Colonic mucosa (tissue), 4 donors: Measurements from ENCODE around the gene GMPR2. TPM values are rescaled to one million over a fixed set of nuclear protein-coding genes. Genes with fewer than 3 reads are reported as not detected.

ENCODE experiments used
- DNase-seq: peaks from one replicate; pipeline ENCODE4 v3.0.0-alpha.2; 2020
- H3K27ac ChIP-seq: fragments of 200-600 bp; one replicate; pipeline ENCODE4 v1.8.0; 2021
- H3K27me3 ChIP-seq: fragments of 200-600 bp; one replicate; pipeline ENCODE4 v1.8.0; 2021
- H3K36me3 ChIP-seq: fragments of 200-600 bp; one replicate; pipeline ENCODE4 v1.8.0; 2021
- H3K4me1 ChIP-seq: fragments of 200-600 bp; one replicate; pipeline ENCODE4 v1.8.0; 2021; ENCODE audit warnings: mild to moderate bottlenecking
- H3K4me3 ChIP-seq: fragments of 200-600 bp; one replicate; pipeline ENCODE4 v1.8.0; 2021
- H3K9ac ChIP-seq, 2 donors: one replicate each; pipeline ENCODE4 v1.7.0; 2013; ENCODE audit warnings: control low read depth in 2 of 2, low read depth in 2 of 2, low read length in 2 of 2
- H3K9me3 ChIP-seq: fragments of 200-600 bp; one replicate; pipeline ENCODE4 v1.8.0; 2021
- intact Hi-C: fragments of 100-400 bp; cut with DNase I; formaldehyde crosslinking; loops from one replicate; pipeline ENCODE4 v1.14.1; 2022
- total RNA-seq, 2 donors: library from RNA; stranded (reverse); fragmentation: NEBNext Ultra II Directional in 1 of 2; extraction: Animal tissue kit (Norgen Biotek cat#: 25700) in 1 of 2; gene quantifications; one replicate each; pipeline ENCODE4 v1.2.1, GENCODE V29; 2021
- TF ChIP-seq, protein P1 (sequence below): fragments of 200-600 bp; IDR thresholded peaks from one replicate; pipeline ENCODE4 v1.8.0; 2022; ENCODE audit warnings: antibody characterized with exemption, mild to moderate bottlenecking
- donor health status: healthy.
- donor health status: DM: no; HTN: no; CAD: no.
- donor health status: DM: no; HTN: no; CAD: no.

Gene GMPR2
- total RNA-seq, 2 donors from 2014 or later: 57.9 to 68.1 TPM

DNA sequence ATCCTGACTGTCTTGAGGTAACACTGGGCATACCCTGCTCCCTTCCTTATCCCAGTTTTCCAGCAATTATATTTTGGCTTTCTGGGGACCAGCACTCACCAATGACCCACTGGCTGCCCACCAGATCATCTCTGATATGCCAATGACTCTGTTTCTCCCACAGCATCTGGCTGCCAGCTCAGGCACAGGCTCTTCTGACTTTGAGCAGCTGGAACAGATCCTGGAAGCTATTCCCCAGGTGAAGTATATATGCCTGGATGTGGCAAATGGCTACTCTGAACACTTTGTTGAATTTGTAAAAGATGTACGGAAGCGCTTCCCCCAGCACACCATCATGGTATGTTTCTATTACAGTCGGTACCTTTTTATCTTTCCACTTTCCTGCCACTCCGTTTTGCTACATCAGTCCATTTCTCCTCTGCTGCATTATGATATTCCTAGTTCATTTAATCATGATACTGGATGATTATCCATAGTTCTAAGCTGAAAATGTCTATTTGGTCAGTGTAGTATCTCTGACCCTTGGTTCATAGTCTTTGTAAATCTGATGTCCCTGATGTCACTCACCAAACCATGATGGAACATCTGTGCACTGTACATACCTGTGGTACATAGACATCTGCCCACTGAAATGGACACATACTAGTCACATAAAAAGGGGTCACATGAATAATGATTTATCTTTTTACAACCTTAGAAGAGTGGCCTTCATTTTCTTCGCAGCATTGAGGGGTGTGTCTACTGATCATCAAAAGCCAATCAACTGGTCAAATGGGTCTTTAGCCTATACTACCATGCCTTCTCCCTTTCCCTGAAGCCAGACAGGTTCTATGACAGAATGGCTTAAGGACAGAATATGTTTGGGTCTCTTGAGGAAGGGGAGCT is 3.3 kb downstream of the GMPR2 start:
- Histone ChIP-seq H3K9ac (no peak overlapping the region), H3K27ac (no peak overlapping the region), H3K4me1 (peaks cover 4% of the 10 kb centered on the region), H3K4me3 (no peak overlapping the region), H3K36me3 (no peaks in the 10 kb centered on the region), H3K27me3 (no peaks in the 10 kb centered on the region), H3K9me3 (no peaks in the 10 kb centered on the region)
- intact Hi-C loops: no loop called here
- no peak for DNase-seq
- TF ChIP-seq, protein P1, sequence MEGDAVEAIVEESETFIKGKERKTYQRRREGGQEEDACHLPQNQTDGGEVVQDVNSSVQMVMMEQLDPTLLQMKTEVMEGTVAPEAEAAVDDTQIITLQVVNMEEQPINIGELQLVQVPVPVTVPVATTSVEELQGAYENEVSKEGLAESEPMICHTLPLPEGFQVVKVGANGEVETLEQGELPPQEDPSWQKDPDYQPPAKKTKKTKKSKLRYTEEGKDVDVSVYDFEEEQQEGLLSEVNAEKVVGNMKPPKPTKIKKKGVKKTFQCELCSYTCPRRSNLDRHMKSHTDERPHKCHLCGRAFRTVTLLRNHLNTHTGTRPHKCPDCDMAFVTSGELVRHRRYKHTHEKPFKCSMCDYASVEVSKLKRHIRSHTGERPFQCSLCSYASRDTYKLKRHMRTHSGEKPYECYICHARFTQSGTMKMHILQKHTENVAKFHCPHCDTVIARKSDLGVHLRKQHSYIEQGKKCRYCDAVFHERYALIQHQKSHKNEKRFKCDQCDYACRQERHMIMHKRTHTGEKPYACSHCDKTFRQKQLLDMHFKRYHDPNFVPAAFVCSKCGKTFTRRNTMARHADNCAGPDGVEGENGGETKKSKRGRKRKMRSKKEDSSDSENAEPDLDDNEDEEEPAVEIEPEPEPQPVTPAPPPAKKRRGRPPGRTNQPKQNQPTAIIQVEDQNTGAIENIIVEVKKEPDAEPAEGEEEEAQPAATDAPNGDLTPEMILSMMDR: no peak

DNA sequence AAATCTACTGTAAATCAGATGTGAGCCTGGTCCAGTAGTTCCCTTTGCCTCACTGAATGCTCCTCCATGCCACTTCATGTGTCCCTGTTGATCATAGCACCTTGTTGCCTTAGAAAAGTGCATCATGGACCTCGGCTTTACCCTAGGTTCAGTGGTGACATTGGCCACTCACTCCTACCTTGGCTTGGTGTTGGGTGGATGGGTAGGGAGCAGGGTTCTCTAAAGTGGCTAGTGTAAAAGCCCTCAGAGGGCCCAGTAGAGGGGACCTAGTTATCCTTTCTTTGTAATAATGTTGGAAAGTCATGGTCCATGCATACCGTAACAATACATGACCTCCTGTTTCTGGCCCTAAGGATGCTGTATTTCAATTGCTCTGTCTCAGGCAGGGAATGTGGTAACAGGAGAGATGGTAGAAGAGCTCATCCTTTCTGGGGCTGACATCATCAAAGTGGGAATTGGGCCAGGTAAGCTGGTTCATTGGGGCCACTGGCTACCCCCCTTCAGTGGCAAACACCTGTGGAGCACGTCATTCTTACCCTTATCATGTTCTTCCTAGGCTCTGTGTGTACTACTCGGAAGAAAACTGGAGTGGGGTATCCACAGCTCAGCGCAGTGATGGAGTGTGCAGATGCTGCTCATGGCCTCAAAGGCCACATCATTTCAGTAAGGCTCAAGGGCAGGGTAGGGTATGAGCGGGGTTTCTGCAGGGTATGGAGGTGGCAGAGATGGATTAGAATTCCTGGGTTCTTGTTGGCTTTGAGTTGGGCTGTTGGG is 4.1 kb downstream of the GMPR2 start:
- H3K27me3 ChIP-seq: no peaks in the 10 kb centered on the region
- H3K36me3 ChIP-seq: no peaks in the 10 kb centered on the region
- H3K4me3 ChIP-seq: no peak overlapping the region
- H3K4me1 ChIP-seq: peaks cover 11% of the 10 kb centered on the region
- DNase-seq: no peak
- no peak overlapping the region for H3K9ac ChIP-seq
- H3K27ac ChIP-seq: no peak overlapping the region
- H3K9me3 ChIP-seq: no peaks in the 10 kb centered on the region
- TF ChIP-seq, protein P1: no peak
- intact Hi-C loops: no loop called here

DNA sequence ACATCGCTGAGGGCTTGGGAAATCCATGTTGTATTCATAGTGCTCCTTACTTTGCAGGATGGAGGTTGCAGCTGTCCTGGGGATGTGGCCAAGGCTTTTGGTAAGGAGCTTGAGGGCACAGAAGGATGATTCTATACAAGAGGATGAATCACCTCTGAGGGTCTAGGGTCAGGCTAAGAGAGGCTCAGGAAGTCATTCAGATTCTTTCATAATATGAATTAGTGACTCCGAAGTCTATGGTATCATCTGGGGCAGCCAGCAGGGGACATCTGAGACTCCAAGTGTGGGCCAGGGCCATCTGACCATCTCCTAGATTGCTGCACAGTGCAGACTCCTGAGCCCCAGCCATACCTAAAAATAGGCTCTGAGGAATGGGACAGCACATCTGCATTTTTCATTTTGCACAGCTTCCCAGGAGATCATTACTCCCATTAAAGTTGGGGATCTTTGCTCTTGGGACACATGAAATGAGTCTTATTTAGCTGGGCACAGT is 4.8 kb downstream of the GMPR2 start:
- Histone ChIP-seq H3K4me1 (peaks cover 11% of the 10 kb centered on the region), H3K9me3 (no peaks in the 10 kb centered on the region), H3K27me3 (no peaks in the 10 kb centered on the region), H3K27ac (no peak overlapping the region), H3K4me3 (no peak overlapping the region), H3K36me3 (no peaks in the 10 kb centered on the region), H3K9ac (no peak overlapping the region)
- TF ChIP-seq, protein P1: no peak
- DNase-seq: no peak
- intact Hi-C loops: no loop called here

DNA sequence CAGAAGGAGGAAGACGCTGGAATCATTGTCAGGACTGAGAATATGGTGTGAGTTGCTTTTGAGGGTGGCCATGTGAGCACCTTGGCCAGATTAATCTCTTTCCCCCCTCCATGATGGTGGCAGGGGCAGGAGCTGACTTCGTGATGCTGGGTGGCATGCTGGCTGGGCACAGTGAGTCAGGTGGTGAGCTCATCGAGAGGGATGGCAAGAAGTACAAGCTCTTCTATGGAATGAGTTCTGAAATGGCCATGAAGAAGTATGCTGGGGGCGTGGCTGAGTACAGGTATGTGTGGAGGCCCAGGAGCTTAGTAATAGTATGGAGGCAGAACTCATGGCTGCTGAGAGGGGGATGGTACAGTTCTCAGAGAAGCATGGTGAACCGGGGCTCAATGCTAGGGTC is 5.4 kb downstream of the GMPR2 start:
- Histone ChIP-seq H3K4me3 (no peak overlapping the region), H3K36me3 (no peaks in the 10 kb centered on the region), H3K9me3 (no peaks in the 10 kb centered on the region), H3K27me3 (no peaks in the 10 kb centered on the region), H3K4me1 (peaks cover 11% of the 10 kb centered on the region), H3K9ac (no peak overlapping the region), H3K27ac (no peak overlapping the region)
- TF ChIP-seq, protein P1: no peak
- DNase-seq: no peak
- intact Hi-C loops: no loop called here

DNA sequence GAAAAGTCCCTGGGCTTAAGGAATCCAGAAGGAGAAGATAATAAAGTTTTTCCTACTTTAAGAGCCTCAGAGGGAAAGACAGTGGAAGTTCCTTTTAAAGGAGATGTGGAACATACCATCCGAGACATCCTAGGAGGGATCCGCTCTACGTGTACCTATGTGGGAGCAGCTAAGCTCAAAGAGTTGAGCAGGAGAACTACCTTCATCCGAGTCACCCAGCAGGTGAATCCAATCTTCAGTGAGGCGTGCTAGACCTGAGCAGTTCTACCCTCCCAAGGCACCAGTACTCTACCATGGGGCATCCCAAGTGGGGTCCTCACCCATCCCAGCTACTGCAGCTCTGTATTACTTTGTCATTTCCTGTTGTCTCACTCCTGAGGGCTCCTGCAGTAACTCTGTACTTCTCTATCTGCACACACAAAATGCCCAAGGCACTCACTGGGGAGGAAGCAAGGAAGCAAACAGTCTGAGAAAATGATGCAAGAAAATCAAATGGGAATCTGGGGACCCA is 5.9 kb downstream of the GMPR2 start:
- Histone ChIP-seq H3K27me3 (no peaks in the 10 kb centered on the region), H3K4me1 (peaks cover 11% of the 10 kb centered on the region), H3K36me3 (no peaks in the 10 kb centered on the region), H3K4me3 (no peak overlapping the region), H3K27ac (no peak overlapping the region), H3K9me3 (no peaks in the 10 kb centered on the region), H3K9ac (no peak overlapping the region)
- no peak for DNase-seq
- intact Hi-C loops: no loop called here
- TF ChIP-seq, protein P1: no peak
